GM13977 (cell line): Measurements from ENCODE around the gene RINL.

Experiments
- DNase-seq: peaks from one replicate; pipeline ENCODE4 v3.0.0; 2012; ENCODE audit warnings: low spot score
- in situ Hi-C: fragments of 300-500 bp; cut with MboI; formaldehyde crosslinking; loops from one replicate; pipeline ENCODE4 v1.12.0; 2022; ENCODE audit warnings: low sequenced_read_pairs, low pct_unique_long_range_greater_than_20kb, mixed read lengths, inconsistent platforms; ENCODE audit not compliant: unreplicated experiment
- TF ChIP-seq, protein P1 (sequence below): IDR thresholded peaks from 2 replicates; pipeline ENCODE4 v1.5.1; 2012; ENCODE audit warnings: mild to moderate bottlenecking, control low read depth; ENCODE audit not compliant: insufficient read depth; ENCODE audit errors: extremely low read depth, missing control alignments

The RINL gene

DNA sequence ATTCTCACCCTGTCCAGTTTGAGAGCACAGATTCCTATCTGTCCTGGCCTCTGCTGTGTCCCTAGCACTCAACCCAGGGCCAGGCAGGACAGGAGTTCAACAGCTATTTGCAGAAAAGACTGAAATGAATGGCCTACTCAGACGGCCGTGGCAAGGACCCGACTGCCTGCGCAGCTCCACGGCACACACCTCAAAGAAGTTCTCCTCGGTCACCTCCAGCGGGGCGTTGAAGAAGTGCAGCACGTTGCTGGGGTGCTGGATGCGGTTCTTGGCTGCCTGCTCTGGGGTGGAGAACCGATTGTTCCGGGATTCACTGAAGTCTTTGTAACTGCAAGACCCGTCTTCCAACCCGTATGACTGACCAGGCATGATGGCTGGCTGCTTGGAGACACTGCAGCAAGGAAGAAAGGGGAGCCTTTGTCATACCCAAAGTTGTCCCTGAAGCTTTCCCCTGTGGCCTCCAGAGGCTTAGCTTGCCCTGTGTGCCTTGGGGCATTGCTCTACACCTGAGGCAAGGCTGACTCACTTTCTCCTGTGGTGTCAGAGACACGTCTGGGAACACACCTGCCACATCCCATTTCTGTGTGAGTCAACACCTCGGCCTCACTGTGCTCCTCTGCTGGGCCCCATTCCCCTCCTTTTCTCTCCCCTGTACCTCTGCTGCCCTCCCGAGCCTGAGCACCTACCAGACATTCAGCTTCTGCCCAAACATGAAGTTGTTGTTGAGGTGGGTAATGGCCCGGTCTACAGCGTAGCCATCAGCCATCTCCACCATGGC is 39.7 kb downstream of the RINL start:
- no peak for DNase-seq
- TF ChIP-seq, protein P1, sequence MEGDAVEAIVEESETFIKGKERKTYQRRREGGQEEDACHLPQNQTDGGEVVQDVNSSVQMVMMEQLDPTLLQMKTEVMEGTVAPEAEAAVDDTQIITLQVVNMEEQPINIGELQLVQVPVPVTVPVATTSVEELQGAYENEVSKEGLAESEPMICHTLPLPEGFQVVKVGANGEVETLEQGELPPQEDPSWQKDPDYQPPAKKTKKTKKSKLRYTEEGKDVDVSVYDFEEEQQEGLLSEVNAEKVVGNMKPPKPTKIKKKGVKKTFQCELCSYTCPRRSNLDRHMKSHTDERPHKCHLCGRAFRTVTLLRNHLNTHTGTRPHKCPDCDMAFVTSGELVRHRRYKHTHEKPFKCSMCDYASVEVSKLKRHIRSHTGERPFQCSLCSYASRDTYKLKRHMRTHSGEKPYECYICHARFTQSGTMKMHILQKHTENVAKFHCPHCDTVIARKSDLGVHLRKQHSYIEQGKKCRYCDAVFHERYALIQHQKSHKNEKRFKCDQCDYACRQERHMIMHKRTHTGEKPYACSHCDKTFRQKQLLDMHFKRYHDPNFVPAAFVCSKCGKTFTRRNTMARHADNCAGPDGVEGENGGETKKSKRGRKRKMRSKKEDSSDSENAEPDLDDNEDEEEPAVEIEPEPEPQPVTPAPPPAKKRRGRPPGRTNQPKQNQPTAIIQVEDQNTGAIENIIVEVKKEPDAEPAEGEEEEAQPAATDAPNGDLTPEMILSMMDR = no peak
- in situ Hi-C loops = no loop called here

DNA sequence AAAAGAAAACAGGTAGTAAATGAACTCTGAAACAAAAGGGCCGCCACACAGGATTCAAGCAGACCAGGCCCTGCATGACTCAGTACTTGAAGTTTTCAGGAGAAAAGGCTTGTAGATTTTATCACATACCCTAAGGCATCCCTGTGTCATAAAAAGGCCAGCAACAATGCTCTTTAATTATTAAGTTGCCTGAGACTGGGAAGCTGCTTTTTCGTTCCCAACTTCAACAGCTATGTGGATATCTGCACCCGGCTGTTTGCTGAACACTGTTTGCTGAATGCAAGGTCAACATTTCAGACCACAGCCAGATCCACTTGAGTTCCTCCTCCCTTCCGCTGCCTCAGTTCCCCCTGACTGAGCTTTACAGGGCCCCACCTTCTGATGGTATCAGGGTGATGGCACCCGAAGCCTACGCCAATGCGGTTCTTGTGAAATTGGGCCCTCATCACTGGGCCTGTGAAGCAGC is 40.4 kb downstream of the RINL start:
- in situ Hi-C loops = no loop called here
- no peak for DNase-seq
- TF ChIP-seq, protein P1 = no peak

GRCh38 chr19:38836983-38837626 is 41.0 kb downstream of the RINL start:
- no peak for DNase-seq
- in situ Hi-C loops = no loop called here
- TF ChIP-seq, protein P1 = no peak

- TF ChIP-seq, protein P1 = no peak
- in situ Hi-C loops = no loop called here
Observed at GRCh38 chr19:38836159-38836982, 41.7 kb downstream of the RINL start.

DNA sequence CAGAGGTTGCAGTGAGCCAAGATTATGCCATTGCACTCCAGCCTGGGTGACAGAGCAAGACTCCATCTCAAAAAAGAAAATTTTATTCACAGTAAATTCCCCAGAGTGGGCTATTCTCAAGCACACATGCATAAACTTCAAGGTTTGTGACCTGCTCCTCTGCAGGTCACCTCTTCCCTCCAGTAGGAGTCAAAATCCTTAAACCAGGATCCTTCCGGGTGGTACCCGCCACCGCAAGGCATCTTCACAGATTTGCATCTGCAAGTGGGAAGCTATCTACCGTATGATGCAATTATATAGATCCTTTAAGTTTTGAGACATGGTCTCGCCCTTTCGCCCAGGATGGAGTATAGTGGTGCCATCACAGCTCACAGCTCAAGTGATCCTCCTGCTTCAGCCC is 43.5 kb downstream of the RINL start:
- DNase-seq = no peak
- in situ Hi-C loops = no loop called here
- TF ChIP-seq, protein P1 = no peak

More at GRCh38 chr19:38836159-38836982, 41.7 kb downstream of the RINL start:
- no peak for DNase-seq

GRCh38 chr19:38834104-38834490 is 44.0 kb downstream of the RINL start:
- in situ Hi-C loops = no loop called here
- DNase-seq = no peak
- TF ChIP-seq, protein P1 = no peak
